OCI-M1 (cell line): ENCODE measurements around the gene APMAP.
"Not testable (repeated sequence)": the region's sequence is repeated elsewhere in the genome, so short reads cannot be mapped to it uniquely, and the experiment has no call there.

Source experiments
- DNase-seq: peaks from one replicate; lab custom pipeline; 2025; lab: John Stamatoyannopoulos, UW

APMAP gene

DNA sequence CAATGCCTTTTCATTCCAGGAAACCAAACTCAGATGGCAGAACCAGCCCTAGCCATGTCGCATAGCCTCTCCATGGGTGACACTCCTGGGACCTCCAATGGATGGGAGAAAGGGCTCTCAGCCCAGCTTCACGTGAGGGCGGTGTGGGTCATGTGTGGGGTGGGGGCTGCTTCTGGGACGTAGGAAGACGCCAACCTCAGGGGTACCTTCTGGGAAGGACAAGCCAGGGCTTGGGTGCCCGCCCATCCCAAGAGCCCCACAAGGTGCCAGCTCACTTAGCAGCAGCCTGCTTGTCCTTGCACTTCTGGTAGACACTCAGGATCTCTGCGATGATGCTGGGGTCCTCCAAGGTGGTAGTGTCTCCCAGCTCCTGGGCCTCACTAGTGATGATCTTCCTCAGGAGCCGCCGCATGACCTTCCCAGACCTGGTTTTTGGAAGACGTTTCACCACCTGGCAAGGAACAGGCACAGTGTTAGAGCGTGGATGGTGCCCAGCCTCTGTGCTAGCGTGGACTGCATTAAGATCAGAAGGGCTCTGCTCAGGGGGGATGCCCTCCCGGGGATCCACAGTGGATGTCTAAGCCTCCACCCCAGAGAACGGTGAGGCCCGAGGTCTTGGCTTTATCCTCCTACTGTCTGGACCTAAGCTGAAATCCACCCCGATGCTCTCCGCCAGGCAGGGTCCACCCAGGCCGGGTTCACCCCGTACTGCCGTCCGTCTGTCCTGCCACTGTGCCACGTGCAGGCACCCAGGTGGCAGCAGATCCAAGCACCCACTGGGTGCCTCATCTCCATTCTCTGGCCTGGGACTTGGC lies 15.1 kb upstream of the APMAP start:
- DNase-seq, result no peak

- DNase-seq, result no peak
Observed at GRCh38 chr20:25006431-25007167, 14.0 kb upstream of the APMAP start.

GRCh38 chr20:25005661-25006060 lies 13.1 kb upstream of the APMAP start:
- no peak for DNase-seq

GRCh38 chr20:25005220-25005619 lies 12.7 kb upstream of the APMAP start:
- no peak for DNase-seq

GRCh38 chr20:25003002-25003401 lies 10.5 kb upstream of the APMAP start:
- no peak for DNase-seq

DNA sequence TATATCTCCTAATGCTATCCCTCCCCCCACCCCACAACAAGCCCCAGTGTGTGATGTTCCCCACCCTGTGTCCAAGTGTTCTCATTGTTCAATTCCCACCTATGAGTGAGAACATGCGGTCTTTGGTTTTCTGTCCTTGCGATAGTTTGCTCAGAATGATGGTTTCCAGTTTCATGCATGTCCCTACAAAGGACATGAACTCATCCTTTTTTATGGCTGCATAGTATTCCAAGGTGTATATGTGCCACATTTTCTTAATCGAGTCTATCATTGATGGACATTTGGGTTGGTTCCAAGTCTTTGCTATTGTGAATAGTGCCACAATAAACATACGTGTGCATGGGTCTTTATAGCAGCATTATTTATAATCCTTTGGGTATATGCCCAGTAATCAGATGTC lies 8.8 kb upstream of the APMAP start:
- DNase-seq, result not testable (repeated sequence)

DNA sequence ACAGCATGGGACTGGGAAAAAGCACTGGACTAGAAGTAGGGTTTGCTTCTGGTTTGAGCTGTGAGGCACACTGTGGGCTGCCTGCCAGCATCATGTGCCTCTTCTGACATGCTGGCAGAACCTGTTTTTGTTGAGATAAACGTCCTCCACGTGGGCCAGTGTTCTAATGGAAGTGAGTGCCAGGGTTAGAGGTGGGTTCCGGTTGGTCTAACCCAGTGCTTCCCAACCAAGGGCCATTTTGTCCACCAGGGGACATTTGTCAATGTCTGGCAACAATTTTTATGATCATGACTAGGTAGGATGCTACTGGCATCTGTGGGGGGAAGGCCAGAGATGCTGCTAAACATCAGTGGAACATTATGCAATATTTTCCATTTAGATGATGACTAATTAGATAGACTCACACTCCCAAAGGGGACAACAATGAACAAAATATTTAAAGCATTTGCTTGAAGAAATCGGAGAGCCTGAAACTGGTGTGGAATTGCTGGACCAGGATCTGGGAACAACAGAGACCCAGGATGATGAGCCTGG lies 7.8 kb upstream of the APMAP start:
- peak; percentile 17 for DNase-seq

DNA sequence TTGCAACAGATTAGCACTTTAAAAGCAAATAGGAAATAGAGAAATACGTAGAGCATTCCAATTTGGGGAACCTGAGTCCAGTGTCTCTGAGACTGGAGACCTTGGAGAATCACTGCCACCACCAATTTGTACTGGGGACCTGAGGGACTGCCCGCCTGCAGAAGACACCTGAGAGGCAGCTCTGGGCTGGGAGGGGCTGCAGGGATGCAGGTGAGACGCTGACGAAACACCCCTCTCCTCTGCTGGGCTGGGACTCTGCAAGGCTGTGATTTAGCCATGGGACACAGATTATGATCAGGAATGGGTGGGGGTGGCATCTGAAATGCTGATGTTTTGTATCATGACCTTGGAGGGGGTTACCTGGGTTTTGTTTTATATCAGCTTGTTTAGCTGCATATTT lies 7.0 kb upstream of the APMAP start:
- no peak for DNase-seq

DNA sequence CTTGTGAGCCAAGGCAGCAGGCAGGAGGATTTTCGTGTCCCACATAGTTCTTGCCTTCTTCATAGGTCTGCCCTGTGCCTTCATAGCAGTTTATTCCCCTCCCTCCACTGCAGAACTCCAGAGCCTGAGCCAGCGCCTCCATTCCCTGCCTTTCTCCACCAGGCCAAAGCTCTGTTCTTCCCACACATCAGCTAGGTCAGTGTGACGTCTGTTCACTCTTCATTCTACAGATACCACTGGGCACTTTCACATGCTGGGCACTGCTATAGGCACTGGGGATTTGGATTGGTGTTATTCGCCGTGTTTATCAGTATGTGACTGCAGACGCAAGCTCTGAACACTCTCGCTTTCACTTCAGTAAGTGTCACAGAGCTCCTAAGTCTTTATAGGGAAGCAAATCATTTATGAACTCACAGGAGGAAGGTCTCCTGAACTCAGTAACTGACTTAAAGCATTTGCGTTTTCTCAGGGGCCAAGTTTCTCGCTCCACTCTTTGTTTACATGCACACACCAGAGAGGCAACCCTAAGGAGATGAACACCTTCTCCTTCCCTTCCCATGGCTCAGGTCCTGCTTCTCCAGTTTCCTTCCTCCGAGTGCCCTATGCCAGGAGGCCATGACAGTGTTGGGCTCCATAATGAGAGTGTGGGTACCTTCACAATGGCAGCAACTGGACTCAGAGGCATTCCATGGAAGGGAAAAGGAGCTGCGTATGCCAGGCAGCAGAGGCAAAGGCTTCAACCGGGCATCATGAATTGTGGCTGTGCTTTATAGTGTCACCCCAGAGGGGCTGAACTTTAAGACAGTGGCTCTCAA lies 6.3 kb upstream of the APMAP start:
- DNase-seq, result peak; percentile 39

GRCh38 chr20:24998121-24998520 lies 5.6 kb upstream of the APMAP start:
- no peak for DNase-seq

- DNase-seq, result no peak
Observed at GRCh38 chr20:24996449-24997377, 4.2 kb upstream of the APMAP start.

- DNase-seq, result no peak
Observed at GRCh38 chr20:24995741-24996448, 3.3 kb upstream of the APMAP start.

DNA sequence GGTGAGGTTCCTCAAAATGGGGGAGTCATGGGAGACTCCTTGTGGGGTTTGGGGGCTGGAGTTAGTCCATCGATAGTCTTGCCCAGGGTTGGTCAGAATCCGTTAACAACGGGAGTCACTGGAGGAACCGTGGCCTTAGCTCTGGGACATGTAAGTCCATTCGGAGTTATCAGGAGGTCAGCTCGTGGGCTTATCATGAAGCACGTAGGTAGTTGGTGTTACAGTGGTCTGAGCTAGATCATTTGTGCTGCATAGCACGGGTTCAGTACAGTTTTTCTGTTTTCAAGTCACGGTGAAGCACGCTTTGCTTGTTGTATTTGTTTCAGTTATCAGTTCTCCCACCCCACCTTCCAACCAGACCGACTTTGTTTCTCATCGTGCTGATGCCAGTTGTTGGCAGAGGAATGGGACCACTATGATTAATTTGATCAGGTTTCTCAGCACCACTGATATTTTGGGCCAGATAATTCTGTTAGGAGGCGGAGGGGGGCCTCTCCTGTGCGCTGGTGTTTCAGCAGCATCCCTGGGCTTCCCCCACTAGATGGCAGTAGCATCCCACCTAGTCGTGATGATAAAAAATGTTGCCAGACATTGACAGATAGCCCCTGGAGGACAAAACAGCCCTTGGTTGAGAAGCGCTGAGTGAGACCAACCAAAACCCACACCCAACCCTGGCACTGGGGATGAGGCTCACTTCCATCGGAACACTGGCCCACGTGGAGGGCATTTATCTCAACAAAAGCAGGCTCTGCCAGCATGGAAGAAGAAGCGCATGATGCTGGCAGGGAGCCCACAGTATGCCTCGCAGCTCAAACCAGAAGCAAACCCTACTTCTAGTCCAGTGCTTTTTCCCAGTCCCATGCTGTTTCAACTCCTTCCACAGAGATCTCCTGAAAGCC lies 2.2 kb upstream of the APMAP start:
- peak; percentile 85 for DNase-seq

DNA sequence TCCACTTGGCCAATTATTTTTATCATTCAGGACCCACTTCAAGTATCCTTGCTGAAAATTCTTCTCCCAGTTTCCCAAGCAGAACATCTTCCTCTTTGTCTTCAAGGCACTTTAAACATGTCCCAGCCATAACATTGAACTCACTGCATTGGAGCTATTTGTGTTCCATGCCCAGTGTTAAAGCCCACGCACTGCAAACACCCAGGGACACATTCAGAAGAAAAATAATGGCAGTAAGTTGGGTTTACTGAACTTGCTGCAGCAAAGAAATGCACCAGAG lies 1.6 kb upstream of the APMAP start:
- no peak for DNase-seq

DNA sequence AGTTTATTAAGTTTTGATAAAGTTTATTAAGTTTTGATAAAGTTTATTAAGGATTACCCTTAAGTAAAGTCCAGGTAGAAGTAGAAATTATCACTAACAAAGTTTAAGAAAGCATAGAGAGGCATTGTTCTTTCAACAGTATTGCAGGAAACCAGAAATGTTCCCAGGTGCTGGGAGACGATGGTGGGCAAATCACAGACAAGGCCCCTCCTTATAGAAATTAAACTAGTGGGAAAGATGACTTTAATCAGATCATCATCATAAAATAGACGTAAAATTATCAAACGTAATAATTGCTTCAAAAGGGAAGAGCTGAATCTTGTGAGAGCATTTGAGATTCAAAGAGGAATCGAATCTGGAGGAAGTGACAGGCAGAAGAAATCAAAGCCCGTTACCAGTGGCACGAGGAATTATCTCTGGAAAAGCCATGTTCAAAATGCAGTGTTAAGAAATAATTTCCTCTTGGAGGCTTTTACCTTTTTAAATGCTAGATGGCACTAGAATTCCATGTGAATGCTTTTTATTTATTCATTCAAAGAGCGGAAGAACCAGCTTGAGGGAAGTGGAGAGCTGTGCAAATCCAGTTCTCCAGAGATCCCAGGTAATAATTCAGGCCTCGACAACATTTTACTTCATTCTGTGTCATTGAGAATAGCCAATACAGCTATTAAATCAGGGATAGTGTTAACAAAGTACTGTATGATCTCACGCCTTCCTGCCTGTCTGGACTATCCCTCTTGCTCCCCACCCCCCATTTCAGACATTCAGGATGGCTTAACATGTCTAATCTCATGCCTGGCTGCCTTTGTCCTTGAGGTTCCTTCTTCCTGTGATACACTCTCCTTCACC lies 1.0 kb upstream of the APMAP start:
- DNase-seq, result peak; percentile 67

DNA sequence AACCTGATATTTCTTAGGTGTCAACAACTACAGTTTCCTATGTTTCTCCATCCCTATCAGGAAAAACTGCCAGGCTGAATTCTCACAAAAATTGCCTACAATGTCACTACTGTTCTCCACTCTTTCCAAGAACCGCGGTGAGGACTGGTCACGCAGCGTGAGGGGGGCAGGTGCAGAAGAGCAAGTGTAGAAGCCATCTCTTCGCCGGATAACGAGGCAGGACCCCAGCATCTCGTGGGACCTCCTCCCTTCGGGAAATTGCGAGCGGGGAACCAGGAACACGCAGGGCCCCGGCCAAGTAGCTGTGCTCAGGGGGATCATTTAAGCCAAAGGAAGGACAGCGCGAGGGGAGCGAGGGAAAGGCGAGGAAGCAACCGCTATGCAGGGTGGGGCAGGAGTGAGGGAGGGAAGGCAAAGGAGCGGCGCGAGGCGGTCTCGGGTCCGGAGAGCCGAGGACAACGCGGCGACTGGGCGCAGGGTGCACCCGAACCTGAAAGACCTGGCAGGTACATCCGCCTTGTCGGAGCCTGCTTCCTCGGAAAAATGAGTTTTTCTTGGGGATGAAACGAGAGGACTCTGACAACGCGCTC lies 559 bp downstream of the APMAP start:
- DNase-seq, result peak; percentile 39

GRCh38 chr20:24990810-24991252 lies 1.7 kb downstream of the APMAP start:
- DNase-seq, result no peak

- no peak for DNase-seq
Observed at GRCh38 chr20:24989162-24989561, 3.4 kb downstream of the APMAP start.
